Retinal pigment epithelial cell (primary cell): ENCODE data around the gene TPSAB1.
A peak's percentile ranks its signal among the peaks of the same experiment; 100 is the strongest.
"Not testable (repeated sequence)": the region's sequence is repeated elsewhere in the genome, so short reads cannot be mapped to it uniquely, and the experiment has no call there.

Experiments used
- DNase-seq: peaks from one replicate; pipeline ENCODE4 v3.0.0-alpha.2; 2010; ENCODE audit warnings: low read depth
- H3K4me3 ChIP-seq: 2 replicates; pipeline ENCODE4 v1.5.1; 2011; ENCODE audit warnings: mild to moderate bottlenecking, low read length, control low read depth, moderate library complexity
- CTCF ChIP-seq: conservative IDR thresholded peaks from 2 replicates; pipeline ENCODE4 v1.5.1; 2011; ENCODE audit warnings: low read depth, low read length, control low read depth, inconsistent platforms

Gene TPSAB1

DNA sequence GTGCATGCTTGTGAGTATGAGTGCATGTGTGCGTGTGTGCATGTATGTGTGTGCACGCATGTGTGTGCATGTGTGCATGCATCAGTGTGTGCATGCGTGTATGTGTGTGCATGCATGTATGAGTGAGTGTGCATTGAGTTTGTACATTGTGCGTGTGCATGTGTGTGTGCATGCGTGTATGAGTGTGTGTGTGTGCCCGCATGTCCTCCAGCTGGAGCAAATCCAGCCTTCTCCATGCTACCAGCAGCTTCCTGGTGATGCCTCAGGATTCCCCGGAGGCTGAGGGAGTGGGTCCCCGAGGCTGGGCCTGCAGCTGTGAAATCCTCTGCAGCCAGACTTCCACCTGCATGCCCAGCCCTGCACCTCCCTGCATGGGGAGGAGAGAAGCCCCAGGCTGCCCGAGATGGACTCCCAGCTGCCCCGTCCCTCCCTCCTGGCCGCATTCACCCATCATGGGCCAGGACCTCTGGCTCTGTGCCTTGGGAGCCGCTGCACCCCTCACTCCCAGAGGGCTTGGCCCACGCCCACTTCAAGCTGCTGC, 24.7 kb downstream of the TPSAB1 start:
- no peak overlapping the region for H3K4me3 ChIP-seq
- DNase-seq = no peak
- TF ChIP-seq CTCF = no peak

DNA sequence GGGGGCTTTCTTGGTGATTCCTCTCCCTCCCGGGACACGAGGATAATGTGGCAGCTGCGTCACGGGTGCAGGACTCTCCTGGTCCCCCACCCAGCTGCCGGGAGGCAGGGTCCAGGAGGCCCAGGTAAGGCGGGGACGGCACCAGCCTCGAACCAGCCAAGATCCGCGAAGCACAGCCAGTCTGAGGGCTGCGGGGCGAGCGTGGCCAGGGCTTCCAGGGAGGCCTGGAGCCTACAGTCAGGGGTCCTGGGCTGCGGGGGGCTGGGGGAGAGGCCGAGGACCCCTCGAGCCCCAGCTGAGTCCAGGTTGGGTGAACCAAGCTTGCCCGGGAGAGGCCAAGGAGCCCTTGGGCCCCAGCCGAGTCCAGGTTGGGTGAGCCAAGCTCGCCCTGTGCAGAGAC, 25.3 kb downstream of the TPSAB1 start:
- no peak for TF ChIP-seq CTCF
- no peak for DNase-seq

GRCh38 chr16:1269418-1269817, 28.9 kb downstream of the TPSAB1 start:
- not testable (repeated sequence) for DNase-seq, H3K4me3 ChIP-seq

More for the DNA sequence above, 25.3 kb downstream of the TPSAB1 start:
- H3K4me3 ChIP-seq = no peak overlapping the region

GRCh38 chr16:1271380-1271723, 30.8 kb downstream of the TPSAB1 start:
- DNase-seq = no peak
- H3K4me3 ChIP-seq = no peak overlapping the region
- no peak for TF ChIP-seq CTCF

GRCh38 chr16:1271724-1272413, 31.4 kb downstream of the TPSAB1 start:
- H3K4me3 ChIP-seq = not testable (repeated sequence)
- peak; percentile 9 for DNase-seq

DNA sequence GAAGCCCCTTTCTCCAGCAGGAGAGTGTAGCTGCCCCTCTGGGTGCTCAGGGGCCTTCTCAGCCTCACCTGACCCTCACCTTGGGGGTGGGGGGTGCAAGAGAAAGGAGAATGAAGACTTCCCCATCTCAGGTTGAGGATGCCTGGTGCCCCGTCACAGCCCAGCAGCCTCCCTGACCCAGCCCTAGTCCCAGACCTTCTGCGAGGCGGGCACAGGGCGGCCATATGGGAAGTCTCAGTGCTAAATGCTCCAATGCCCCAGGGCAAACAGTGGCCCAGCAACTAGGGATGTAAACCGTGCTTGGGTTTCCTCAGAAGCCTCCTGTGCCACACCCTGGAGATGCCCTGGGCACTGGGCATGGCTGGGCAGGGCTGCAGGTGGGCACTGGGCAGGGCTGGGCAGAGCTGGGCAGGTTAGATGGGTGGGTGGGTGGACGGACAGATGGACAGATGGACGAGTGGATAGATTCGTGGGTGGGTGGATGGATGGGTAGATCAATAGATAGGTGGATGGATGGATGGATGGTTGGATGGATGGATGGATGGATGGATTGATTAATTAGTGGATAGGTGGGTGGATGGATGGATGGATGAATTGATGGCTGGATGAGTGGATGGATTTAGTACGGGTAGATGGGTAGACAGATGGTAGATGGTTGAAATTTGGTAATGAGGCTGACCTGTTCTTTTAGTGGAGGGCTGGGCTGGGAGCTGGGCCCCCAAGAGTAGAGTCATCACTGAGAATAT, 32.1 kb downstream of the TPSAB1 start:
- no peak for DNase-seq
- H3K4me3 ChIP-seq = no peak overlapping the region
- TF ChIP-seq CTCF = no peak

DNA sequence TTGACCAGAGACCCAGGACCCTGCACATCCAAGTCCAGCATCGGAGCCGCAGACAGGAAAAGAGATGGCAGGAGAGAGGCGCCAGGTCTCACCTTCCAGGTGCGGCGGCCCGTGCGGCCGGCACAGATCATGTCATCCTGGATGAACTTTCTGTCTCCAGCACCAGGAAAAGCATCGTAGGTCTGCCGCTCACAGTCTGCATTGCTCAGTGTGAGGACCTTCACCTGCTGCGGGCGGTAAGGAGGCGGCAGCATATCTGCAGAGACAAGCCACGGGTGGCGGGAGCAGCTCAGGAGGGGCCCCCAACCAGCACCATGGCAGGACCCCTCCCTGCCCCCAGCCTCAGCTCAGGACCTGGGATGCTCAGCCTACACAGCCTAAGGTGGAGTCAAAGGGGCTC, 33.3 kb downstream of the TPSAB1 start:
- no peak for TF ChIP-seq CTCF
- no peak overlapping the region for H3K4me3 ChIP-seq
- no peak for DNase-seq

DNA sequence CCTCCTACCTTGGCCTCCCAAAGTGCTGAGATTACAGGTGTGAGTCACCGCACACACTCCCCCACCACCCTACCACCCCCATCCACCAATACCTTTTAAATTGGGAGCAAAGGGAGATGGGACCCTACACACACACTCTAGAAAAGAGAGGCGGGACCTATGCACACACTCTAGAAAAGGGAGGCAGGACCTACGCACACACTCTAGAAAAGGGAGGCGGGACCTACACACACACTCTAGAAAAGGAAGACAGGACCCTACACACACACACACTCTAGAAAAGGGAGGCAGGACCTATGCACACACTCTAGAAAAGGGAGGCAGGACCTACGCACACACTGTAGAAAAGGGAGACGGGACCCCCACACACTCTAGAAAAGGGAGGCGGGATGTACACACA, 34.3 kb downstream of the TPSAB1 start:
- no peak overlapping the region for H3K4me3 ChIP-seq
- TF ChIP-seq CTCF = no peak
- DNase-seq = no peak
